ENCODE data around the gene RYK.

RYK gene

DNA sequence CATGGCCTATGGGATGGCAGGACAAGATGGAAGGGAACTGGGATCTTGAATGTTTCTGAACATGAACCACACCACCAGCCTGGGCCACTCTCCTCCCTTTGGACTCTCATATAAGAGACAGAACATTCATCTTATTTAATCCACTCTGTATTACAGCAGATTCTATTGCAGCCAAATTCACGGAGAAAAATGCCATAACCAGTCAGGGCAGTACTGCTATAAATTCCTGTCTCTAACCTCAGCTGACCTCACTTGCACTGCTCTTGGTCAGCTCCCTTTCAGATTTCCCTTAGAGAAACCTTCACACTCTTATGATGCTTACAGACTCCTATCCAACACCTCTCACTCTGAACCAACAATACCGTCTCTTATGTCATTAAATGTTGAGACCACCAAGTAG, 101.4 kb downstream of the RYK start:
- DNase-seq (ENCODE audit: low read depth in 2 of 2), result no peak

DNA sequence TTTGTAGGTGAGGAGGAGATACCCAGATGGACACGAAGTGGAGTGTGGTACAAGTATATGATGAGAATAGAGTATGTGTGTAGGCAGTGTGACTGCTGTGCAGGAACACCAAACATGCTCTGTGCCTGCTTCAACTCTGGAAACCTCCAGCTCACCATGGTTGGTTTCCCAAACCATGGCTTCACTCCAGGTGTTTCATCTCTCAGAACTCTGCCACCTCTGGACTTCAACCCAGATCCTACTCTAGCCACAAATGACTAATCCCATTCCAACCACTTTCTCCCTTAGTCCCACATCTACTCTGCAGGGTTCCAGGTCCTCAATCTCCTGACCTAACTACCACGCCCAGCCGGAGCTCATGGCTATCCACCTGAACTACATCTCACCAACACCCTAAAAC, 102.1 kb downstream of the RYK start:
- no peak for DNase-seq (ENCODE audit: low read depth in 2 of 2)

DNA sequence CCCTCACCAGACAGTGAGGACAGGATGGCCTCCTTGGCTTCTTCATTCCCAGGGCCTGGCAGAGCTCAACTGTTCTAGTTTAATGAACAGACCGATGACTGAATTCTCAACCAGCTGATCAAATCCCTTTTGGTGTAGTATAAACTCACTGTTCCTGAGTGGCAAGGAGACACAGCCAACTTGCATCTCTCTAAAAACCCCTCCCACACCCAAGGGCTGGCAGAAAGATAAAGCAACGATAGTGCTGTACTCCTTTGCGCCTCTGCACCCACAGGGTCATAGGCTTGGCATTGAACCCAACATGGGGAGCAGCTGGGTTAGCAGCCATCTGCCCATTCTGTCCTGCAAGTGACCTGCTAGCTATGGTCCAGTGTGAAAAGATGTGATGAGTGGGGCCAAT, 103.2 kb downstream of the RYK start:
- DNase-seq (ENCODE audit: low read depth in 2 of 2), result no peak

DNA sequence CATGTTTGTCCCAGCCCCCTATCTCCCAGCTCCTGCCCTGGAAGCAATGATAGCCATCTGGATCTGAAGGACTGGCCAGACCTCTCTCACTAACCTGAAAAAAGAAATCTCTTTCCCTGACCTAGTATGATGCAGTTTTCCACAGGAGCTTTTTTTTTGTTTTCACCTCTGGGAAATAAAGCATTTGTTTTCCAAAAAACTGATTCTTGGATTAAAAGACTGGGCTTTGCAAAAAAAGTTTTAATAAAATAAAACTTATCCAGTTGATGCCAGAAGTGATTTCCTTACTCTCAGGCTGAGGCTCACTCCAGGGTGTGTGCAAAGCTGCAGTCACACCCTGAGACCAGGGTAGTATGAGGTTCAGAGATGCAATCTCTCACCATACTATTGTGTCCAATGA, 104.0 kb downstream of the RYK start:
- no peak for DNase-seq (ENCODE audit: low read depth in 2 of 2)

DNA sequence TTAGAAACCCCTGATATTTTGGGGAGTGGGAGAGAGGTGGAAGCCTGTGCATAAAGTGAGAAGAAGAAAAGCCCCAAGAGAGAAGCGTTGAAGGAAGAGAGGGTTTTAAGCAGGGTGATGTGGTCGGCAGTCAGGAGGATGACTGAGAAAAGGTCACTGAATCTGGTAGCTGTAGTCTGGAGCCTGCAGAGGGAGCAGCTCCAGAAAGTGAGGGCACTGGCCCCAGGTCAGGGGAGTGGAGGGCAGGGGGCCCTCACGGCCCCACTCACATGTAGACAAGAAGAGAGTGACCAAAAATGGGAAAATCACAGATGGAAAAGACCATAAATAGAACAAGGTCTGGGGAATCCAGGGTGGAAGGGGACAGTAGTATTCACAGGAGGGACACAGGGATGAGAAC, 105.5 kb downstream of the RYK start:
- no peak for DNase-seq (ENCODE audit: low read depth in 2 of 2)

DNA sequence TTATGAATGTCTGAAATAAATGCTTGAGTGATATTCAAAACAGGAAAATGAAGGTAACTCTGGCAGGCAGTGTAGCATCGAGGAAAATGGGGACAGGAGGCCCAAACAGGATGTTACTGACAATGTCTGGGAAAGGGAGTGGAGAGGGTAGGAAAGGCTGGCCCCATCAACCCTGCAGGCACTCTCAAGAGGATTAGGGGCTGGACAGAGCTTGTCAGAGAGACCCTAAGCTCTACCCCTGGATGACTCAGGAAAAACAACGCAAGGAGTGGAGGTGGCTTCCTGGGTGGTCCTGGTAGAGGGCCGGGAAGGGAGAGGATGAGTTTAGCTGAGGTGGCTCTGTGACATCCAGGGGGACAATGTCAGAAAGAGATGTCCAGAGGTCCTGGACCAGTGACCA, 106.0 kb downstream of the RYK start:
- no peak for DNase-seq (ENCODE audit: low read depth in 2 of 2)

DNA sequence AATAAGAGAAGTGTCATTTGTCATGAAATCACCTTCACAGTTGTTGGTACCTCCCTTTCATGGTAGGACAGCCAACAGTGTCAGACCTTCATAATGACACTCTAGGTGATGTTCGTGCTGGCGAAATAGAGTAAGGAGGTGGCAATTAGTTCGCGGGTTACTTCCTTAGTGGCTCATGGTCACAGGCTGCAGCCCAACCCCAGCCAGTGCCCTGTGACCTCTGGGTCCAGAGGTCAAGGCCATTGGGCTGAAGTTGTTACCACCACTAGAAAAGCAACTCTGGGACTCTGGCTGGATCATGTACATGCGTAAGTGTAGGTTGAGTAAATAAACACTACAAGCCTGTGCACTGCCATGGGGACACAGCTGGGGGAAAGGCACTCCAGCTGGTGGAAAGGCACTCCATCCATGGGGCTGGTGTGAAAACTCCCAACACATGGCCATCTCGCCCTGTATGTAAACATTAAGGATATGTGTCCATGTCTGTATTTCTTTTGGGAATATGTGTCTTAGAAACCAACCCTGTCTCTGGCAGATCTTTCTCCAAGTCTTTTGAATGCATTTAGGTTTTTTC, 106.7 kb downstream of the RYK start:
- DNase-seq (ENCODE audit: low read depth in 2 of 2), result no peak

DNA sequence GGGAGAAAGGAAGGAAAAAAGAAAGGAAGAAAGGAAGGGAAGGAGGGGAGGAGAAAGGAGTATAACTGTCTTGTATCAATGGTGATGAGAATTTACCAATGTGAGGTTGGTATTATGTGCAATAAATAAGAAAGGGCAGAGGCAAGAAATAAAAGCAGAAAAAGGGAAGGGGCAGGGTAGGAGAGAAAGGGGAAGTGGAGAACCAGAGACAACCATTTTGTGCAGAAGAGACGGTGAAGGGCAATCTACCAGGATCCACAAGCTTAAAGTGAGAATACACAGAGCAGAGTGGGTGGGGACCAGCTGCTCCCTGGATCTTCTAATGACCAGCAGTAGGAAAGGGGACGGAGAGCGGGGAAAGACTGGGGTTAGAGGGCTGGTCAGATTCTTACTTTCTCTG, 114.1 kb downstream of the RYK start:
- no peak for DNase-seq (ENCODE audit: low read depth in 2 of 2)

DNA sequence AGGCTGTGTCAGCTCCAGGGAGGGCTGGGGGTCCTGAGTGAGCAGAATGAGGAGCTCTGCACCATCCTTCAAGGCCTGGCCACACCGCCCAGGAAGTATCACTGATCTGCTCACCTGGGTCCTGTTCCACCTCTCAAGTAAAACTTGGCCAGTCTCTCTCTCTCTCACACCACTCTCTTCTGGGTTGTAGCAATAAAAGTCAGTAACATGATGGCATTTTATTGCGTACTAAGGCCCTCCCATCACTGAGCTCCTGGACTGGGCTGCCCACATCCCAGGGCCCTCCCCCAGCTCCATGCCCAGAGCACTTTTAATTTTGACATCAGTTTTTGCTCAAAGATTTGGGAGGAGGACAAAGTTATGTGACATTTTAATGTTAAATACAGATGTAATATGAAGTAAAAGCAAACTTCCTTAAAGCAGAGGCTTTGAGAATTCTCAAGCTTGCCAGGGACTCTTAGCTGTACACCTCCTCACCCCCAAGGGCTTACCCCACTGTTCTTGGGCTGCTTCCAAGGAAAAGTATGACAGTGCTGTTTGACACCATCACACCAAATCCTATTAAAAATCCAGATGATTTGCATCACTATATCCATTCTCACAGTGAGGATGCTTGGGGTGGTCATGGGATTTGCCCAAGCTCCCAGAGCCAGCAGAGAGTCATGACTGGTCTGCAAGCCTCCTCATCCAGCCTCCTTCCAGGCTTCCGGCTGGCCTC, 115.8 kb downstream of the RYK start:
- DNase-seq (ENCODE audit: low read depth in 2 of 2), result no peak

DNA sequence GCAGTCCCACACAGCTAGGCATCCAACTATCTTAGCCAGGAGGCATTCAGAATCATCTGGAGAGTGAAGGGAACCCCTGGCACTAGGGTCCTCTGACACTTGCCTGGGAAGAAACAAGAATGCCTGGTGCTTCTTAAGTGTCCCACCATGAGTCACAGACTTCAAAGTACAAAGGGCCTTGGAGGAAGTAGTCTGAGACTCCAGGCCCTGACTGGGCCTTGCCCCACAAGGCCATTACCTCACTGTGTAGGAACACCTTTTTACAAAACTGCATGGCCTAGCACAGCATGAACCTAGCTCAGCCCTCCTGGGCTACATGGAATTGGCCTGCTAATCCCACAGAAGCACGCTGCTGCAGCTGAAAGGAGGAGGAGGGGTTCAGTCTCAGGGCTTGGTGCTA, 116.4 kb downstream of the RYK start:
- no peak for DNase-seq (ENCODE audit: low read depth in 2 of 2)

DNA sequence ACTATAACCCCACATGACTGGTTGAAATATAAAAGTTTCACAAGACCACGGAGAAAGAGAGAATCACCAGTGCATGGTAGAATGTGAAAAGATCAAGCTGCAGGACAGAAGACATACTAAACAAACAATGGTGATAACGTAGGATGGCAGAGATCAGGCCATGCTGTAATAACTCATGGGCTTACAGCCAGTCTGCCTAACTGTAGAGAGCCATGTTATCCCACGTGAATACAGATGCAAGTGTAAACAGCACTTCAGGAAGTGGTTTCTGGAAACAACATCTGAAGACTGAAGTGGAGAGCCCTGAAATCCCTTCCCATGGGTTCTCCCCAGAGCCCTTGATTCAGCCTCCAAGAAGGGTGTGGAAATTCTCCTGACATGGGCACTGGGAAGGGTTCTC, 117.7 kb downstream of the RYK start:
- DNase-seq (ENCODE audit: low read depth in 2 of 2), result no peak

DNA sequence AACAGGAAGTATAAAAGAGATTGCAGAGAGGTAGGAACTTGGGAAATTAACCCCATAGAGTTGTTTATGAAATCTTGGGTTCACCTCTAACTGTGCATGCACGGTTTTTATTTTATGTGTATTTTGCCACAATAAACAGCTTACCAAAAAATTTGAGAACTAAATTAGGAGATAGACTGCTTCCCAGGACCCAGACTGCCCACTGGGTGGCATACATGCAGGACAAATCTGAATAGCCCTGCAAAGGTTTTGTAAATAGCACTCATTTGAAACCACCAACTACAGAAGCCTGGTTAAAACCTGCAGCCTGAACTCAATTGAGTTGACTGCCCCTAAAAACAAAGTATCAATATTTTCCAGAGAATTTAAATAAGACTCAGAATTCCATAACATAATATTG, 124.5 kb downstream of the RYK start:
- no peak for DNase-seq (ENCODE audit: low read depth in 2 of 2)

DNA sequence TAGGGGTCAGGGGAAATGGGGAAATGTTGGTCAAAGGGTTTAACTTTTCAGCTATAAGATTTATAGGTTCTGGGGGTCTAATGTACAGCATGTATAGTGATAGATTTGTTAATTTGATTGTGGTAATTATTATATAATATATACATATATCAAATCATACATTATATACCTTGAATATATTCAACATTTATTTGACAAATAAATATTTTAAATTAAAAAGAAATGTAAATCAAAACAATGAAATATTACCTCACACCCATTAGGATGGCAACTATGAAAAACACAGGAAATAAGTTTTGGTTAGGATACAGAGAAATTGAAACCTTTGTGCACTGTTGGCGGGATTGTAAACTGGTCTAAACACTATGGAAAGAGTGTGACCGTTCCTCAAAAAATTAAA, 135.9 kb downstream of the RYK start:
- DNase-seq (ENCODE audit: low read depth in 2 of 2), result no peak

DNA sequence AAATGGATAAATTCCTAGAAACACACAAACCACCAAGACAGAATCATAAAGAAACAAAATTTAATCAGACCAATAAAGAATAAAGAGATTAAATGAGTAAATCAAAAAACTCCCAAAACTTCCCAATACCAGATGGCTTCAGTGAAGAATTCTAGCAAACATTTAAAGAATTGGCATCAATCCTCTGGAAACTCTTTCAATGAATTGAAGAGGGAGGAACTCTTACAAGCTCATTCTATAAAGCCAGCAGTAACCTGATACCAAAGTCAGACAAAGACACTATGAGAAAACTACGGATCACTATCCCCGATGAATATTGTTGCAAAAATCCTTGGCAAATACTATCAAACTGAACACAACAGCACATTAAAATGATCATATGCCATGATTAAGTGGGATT, 139.0 kb downstream of the RYK start:
- no peak for DNase-seq (ENCODE audit: low read depth in 2 of 2)

DNA sequence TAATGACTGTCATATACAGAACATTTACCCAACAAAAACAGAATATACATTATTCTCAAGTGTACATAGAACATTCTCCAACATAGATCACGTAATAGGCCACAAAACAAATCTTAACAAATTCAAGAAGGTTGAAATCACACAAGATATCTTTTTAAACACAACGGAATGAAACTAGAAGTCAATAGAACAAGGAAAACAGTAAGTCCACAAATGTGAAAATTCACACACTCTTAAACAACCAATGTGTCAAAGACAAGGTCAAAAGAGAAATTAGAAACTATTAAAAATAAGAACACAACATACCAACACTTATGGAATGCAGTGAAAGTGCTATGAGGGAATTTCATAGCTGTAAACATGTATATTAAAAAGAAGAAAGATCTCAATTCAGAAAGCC, 139.7 kb downstream of the RYK start:
- no peak for DNase-seq (ENCODE audit: low read depth in 2 of 2)

Data from fibroblast of skin of left biceps (primary cell).